Esophagus muscularis mucosa (tissue), 4 donors: Measurements from ENCODE around the gene RASL10A.

Source experiments
- CTCF ChIP-seq, 3 experiments: fragments of 200-600 bp in 2 of 3; fragments of 450-650 bp in 1 of 3; sonication (generic) in 2 of 3; IDR thresholded peaks; one replicate each; pipeline ENCODE4 v1.5.1; 2017 to 2019; ENCODE audit warnings: antibody characterized with exemption in 3 of 3, mild to moderate bottlenecking in 2 of 3, moderate library complexity in 1 of 3
- EP300 ChIP-seq: sonication (generic); formaldehyde crosslinking; IDR thresholded peaks from one replicate; pipeline ENCODE4 v1.6.1; 2017; ENCODE audit warnings: antibody characterized with exemption
- POLR2A ChIP-seq: fragments of 450-650 bp; IDR thresholded peaks from one replicate; pipeline ENCODE4 v1.6.1; 2017; ENCODE audit warnings: antibody characterized with exemption, moderate library complexity, mild to moderate bottlenecking, low read depth
- POLR2AphosphoS5 ChIP-seq, 2 donors: sonication (generic); formaldehyde crosslinking; IDR thresholded peaks; one replicate each; pipeline ENCODE4 v1.6.1; 2017; ENCODE audit warnings: antibody characterized with exemption in 2 of 2

- TF ChIP-seq CTCF (IDR thresholded peaks at IDR 0.05): no peak
- no peak for TF ChIP-seq POLR2AphosphoS5 (IDR thresholded peaks at IDR 0.05)
- no peak for TF ChIP-seq POLR2A
- TF ChIP-seq EP300: no peak
These were observed 46.3 kb downstream of the RASL10A start for GRCh38 chr22:29269230-29269604.
